ENCODE data around the gene GFER.
A peak's percentile ranks its signal among the peaks of the same experiment; 100 is the strongest.
"Not testable (repeated sequence)": the region's sequence is repeated elsewhere in the genome, so short reads cannot be mapped to it uniquely, and the experiment has no call there.

The GFER gene

GRCh38 chr16:2005646-2006045 is 21.7 kb downstream of the GFER start:
- DNase-seq: peak in 1 of 14 donors; percentile 63

DNA sequence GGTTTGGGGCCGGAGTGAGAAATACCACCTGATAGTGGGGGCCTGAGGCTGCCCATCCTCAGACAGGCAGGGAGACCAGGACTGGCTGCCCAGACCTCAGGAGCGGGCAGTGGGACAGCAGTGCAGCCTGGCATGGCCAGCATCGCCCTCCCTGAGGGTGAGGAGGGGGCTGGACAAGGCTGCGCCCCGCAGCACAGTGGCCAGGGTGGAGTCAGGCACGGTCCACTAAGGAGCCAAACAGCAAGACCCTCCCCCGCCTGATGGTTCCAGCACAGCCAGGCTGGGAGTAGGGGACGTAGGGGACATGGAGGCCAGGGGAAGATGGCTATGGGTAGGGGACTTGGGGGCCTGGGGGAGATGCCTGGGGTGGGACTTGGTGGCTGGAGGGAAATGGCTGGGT is 22.3 kb downstream of the GFER start:
- DNase-seq: no peak

DNA sequence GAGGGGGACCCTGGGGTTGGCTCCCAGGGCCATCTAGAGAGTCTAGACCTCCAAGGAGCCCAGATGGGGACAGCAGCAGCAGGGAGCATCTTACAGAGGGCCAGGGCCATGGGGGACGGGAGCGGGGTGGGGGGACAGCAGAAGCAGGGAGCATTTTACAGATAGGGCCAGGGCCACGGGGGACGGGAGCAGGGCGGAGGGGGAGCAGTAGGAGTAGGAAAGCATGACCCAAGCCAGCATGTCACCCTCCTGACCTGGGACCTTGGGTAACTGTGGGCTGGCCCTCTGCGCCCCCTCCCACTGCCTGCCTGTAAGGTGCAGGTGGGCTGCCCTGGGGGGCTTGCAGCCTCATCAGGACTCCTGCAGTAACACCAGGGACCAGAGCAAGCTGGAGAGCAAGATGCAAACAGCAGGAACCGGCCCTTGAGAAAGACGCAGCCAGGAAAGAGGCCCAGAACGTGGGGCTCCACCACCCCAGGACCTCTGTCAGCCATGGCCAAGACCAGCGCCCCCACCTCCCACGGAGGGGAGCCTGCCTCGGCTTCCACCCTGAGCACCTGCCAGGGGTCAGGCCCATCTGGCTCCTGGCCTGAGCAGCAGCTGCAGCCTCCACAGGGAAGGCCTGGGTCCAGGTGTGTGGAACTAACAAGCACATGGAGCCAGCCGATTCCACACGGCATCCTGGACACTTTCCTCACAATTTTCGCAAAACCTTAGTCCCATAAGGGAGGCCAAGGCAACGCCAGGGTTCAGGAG is 23.3 kb downstream of the GFER start:
- no peak for DNase-seq

- no peak for DNase-seq
Measured at GRCh38 chr16:2008009-2008526, 24.1 kb downstream of the GFER start.

DNA sequence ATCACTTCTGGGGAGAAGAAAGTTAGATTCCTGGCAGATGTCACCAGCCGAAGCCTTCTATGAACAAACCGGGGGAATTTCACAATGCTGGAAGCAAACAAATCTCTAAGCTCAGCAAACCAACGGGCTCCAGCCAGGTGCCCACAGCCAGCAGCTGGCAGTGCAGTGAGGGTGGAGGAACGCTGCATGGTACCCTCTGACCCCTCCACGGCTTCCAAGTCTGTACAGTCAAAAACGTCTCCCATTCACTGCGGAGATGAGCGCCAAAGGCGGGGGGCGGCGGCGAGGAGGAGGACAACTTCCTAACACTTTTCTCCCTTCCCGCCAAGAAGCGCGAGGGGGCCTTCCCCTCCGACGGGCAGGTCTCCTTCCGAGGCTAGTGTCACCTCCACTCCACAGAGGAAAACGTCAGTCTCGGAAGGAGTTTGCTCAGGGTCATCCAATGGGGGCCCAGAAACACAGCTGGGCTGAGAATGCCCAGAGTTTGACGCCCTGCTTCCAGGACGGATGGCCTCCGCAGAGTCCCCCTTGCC is 24.7 kb downstream of the GFER start:
- DNase-seq: no peak

GRCh38 chr16:2009164-2009711 is 25.2 kb downstream of the GFER start:
- DNase-seq: peak in 1 of 14 donors; percentile 35

DNA sequence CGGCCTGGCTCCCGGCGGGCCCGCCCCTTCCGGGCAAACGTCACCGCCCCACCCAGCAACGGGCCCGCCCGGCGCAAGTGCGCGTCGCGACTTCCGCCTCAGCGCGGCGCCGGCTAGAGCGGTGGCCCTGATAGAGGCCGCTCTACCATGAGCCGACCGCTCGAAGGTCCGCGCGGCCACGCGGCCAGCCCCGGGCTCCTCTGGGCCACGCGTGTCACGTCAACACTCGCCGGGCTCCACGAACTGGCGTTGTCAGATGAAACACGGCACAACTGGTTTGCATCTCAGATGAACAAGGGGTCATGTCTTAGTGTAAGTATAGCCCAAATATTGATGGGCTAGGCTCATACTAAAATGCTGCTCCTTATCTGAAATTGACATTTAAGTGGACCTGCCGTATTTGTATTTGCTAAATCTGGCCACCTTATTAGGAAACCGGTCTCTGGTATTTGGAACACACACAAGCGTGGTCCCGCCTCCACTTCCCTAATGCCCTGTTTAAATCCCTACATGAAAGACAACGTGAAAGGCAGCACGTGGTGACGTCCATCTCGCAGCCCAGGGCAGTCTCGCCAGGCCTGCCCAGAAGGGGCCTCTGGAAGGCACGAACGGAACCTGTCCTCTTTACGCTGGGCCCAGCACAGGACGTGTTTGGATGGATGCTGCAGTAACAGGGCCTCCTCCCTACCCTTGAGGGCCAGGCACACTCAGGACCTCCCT is 26.0 kb downstream of the GFER start, which contains the start of gene ZNF598:
ZNF598 (minus strand) TSS at position 31 of the 720 bp plus-strand sequence.
- DNase-seq: peak in 13 of 14 donors; percentile 32 to 88 (median 68)

- DNase-seq: not testable (repeated sequence)
Measured at GRCh38 chr16:2011726-2012125, 27.7 kb downstream of the GFER start.

- no peak for DNase-seq
Measured at GRCh38 chr16:2013527-2013926, 29.5 kb downstream of the GFER start.

GRCh38 chr16:2015117-2015946 is 31.3 kb downstream of the GFER start:
- DNase-seq: no peak

DNA sequence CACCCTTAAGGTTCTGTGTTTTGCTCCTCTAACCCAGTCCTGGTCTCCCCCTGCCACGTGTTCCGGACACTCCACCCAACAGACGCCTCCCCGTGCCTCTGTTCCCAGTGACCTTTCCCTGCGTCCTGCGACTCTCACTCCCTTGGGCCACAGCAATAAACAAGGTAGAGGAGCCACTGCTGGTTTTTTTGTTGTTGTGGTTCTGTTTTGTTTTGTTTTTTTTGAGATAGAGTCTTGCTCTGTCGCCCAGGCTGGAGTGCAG is 31.9 kb downstream of the GFER start:
- DNase-seq: no peak

DNA sequence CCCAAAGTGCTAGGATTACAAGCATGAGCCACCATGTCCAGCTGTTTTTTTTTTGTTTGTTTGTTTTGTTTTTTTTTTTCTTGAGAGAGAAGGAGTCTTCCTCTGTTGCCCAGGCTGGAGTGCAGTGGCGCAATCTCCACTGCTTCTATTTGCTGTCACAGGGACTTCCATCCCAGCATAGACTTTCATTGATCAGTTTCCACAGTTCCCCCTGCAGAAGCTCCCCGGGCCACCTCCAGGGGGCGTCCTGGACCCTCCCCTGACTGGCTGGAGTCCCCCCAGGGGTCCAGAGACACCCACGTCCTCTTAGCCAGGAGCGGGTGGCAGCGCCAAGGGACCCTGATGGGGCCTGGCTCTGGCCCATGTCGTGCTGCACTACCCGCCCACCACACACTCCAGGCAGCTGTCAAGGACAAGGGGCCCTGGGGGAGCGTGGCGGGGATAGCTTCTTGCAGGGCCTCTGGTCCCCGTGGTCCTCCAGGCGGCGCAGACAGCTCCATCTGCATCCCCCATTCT is 32.5 kb downstream of the GFER start:
- no peak for DNase-seq

GRCh38 chr16:2019518-2019920 is 35.5 kb downstream of the GFER start, which contains the start of gene NPW:
Gene NPW, plus strand, starts transcription at chr16:2019785.
- DNase-seq: no peak

- DNase-seq: no peak
Measured at GRCh38 chr16:2019921-2020831, 36.2 kb downstream of the GFER start.

DNA sequence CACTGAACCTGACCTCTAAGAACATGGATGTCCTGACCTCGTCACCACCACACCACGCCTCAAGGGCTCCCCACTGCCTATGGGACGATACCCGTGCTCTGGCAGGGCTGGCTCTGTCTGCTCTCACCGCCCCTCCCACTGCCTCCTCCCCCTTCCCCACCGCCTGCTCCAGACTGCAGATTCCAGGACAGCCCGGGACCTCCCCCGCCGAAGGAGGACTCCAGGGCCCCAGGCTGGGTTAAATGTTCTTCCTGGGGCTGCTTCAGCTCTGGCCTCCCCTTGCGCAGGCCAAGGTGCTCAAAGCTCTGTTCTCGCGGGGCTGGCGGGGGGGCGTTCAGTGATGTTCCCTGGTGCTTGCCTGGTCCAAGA is 38.7 kb downstream of the GFER start:
- DNase-seq: peak in 1 of 14 donors; percentile 52

- peak; percentile 41 to 94 (median 84) for DNase-seq
Measured at GRCh38 chr16:2023092-2024031, 39.4 kb downstream of the GFER start.

DNA sequence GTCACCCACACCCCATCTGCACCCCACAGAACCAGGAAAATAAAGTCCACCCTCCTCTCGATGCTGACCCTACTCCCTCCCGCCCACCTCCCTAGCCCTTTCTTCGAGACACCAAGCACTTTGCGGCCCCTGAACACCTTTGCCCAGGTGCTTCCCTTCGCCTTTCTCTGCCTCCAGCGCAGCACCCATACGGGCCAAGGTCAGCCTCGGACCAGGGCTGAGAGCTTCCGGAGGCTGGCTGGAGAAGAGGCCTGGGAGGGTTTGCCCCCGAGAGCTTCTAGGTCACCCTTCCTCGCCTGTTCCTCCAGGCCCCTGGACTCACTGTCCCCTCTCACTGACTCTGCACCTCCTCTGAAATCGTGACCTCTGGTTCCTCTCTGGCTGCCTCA is 40.0 kb downstream of the GFER start:
- DNase-seq: no peak

- no peak for DNase-seq
Measured at GRCh38 chr16:2025251-2025650, 41.3 kb downstream of the GFER start.

DNA sequence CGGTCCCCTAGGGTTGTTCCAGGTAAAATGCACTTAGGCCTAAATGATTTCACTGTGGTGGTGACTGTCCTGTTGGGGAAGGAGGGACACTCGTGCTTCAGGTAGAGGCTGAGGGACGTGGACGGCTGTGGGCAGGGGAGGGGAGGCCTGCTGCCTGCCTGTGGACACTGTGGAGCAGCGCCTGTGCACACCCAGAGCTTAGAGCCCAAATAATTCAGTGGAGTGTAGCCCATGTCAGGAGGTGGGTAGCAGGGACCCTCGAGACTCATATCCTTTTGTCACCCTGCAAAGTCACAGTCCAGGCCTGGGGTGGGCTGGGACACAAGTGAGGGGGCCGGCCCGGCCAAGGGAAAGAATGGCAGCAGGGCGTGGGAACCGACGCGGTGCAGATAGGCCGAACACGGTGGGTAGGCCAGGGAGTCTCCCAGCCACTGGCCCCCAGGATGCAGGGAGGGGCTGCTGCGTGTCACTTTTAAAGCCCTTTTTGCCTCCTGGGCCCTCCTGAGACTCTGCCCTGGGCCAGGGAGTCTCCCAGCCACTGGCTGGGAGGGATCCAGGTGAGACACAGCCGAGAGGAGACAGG is 42.0 kb downstream of the GFER start:
- DNase-seq: no peak
